Parathyroid adenoma (tissue), 2 donors: ENCODE results near the gene STOX2.

ENCODE experiments used
- H2AFZ ChIP-seq: fragments of 300-600 bp; sonication (generic); one replicate; pipeline ENCODE4 v1.7.0; 2017; ENCODE audit warnings: antibody characterized with exemption, mild to moderate bottlenecking
- H3K27ac ChIP-seq: fragments of 300-600 bp; sonication (generic); one replicate; pipeline ENCODE4 v1.7.0; 2017
- H3K27me3 ChIP-seq: fragments of 300-600 bp; sonication (generic); one replicate; pipeline ENCODE4 v1.7.0; 2017; ENCODE audit warnings: low read length; ENCODE audit not compliant: control insufficient read depth, insufficient read depth
- H3K36me3 ChIP-seq: fragments of 300-600 bp; sonication (generic); one replicate; pipeline ENCODE4 v1.7.0; 2017; ENCODE audit warnings: low read length; ENCODE audit not compliant: control insufficient read depth, insufficient read depth
- H3K4me1 ChIP-seq: fragments of 300-600 bp; sonication (generic); one replicate; pipeline ENCODE4 v1.7.0; 2017; ENCODE audit warnings: control low read depth
- H3K4me2 ChIP-seq: fragments of 300-600 bp; sonication (generic); one replicate; pipeline ENCODE4 v1.7.0; 2017; ENCODE audit warnings: low read length
- H3K4me3 ChIP-seq: fragments of 300-600 bp; sonication (generic); one replicate; pipeline ENCODE4 v1.7.0; 2017; ENCODE audit warnings: low read depth, low read length
- H3K79me2 ChIP-seq: fragments of 300-600 bp; sonication (generic); one replicate; pipeline ENCODE4 v1.7.0; 2017; ENCODE audit warnings: control low read depth
- H3K9ac ChIP-seq: fragments of 300-600 bp; sonication (generic); one replicate; pipeline ENCODE4 v1.7.0; 2017; ENCODE audit warnings: mild to moderate bottlenecking
- H3K9me3 ChIP-seq: fragments of 300-600 bp; sonication (generic); one replicate; pipeline ENCODE4 v1.7.0; 2017; ENCODE audit warnings: low read length; ENCODE audit not compliant: control insufficient read depth
- TF ChIP-seq, protein P1 (sequence below): fragments of 300-600 bp; sonication (generic); IDR thresholded peaks from one replicate; pipeline ENCODE4 v1.7.0; 2017; ENCODE audit warnings: antibody characterized with exemption, mild to moderate bottlenecking
- donor health status: primary hyperparathyroidism.

The STOX2 gene

GRCh38 chr4:183907871-183908683 is 3.0 kb downstream of the STOX2 start:
- TF ChIP-seq, protein P1, sequence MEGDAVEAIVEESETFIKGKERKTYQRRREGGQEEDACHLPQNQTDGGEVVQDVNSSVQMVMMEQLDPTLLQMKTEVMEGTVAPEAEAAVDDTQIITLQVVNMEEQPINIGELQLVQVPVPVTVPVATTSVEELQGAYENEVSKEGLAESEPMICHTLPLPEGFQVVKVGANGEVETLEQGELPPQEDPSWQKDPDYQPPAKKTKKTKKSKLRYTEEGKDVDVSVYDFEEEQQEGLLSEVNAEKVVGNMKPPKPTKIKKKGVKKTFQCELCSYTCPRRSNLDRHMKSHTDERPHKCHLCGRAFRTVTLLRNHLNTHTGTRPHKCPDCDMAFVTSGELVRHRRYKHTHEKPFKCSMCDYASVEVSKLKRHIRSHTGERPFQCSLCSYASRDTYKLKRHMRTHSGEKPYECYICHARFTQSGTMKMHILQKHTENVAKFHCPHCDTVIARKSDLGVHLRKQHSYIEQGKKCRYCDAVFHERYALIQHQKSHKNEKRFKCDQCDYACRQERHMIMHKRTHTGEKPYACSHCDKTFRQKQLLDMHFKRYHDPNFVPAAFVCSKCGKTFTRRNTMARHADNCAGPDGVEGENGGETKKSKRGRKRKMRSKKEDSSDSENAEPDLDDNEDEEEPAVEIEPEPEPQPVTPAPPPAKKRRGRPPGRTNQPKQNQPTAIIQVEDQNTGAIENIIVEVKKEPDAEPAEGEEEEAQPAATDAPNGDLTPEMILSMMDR = no peak
- Histone ChIP-seq H3K27me3 (no peaks in the 10 kb centered on the region), H3K4me3 (no peak overlapping the region), H3K4me1 (no peaks in the 10 kb centered on the region), H2AFZ (no peak overlapping the region), H3K4me2 (no peak overlapping the region), H3K9ac (no peak overlapping the region), H3K79me2 (peaks cover 6% of the 10 kb centered on the region), H3K27ac (no peak overlapping the region), H3K9me3 (no peaks in the 10 kb centered on the region), H3K36me3 (no peaks in the 10 kb centered on the region)

GRCh38 chr4:183909187-183909586 is 4.1 kb downstream of the STOX2 start:
- no peak overlapping the region for H3K9ac ChIP-seq
- H3K27me3 ChIP-seq = no peaks in the 10 kb centered on the region
- no peaks in the 10 kb centered on the region for H3K4me1 ChIP-seq
- no peak overlapping the region for H3K4me3 ChIP-seq
- no peak overlapping the region for H2AFZ ChIP-seq
- no peak overlapping the region for H3K27ac ChIP-seq
- H3K79me2 ChIP-seq = peaks cover 8% of the 10 kb centered on the region
- H3K9me3 ChIP-seq = no peaks in the 10 kb centered on the region
- no peak overlapping the region for H3K4me2 ChIP-seq
- TF ChIP-seq, protein P1 = no peak
- no peaks in the 10 kb centered on the region for H3K36me3 ChIP-seq

DNA sequence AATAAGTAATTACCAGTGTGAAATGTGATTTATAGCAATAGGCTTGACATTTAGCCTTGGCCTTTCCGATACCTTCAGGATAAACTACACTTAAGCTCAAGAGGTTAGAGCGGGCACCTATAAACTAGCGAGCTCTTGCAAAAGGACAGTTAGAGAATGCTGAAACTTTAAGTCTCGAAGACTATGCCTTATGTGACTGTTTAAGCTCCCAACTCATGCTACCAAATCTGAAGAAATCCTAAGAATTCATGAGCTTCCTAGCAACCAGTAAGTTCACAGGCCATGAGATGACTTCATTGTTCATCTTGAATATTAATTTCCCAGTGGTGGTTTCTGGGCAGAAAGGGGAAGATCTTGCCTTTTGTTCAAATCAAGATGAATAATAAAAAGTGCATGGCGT is 4.7 kb downstream of the STOX2 start:
- no peak overlapping the region for H3K4me3 ChIP-seq
- H3K27me3 ChIP-seq = no peaks in the 10 kb centered on the region
- TF ChIP-seq, protein P1 = no peak
- H3K27ac ChIP-seq = no peak overlapping the region
- H3K79me2 ChIP-seq = peaks cover 8% of the 10 kb centered on the region
- H2AFZ ChIP-seq = no peak overlapping the region
- H3K9ac ChIP-seq = no peak overlapping the region
- no peaks in the 10 kb centered on the region for H3K36me3 ChIP-seq
- no peak overlapping the region for H3K4me2 ChIP-seq
- no peaks in the 10 kb centered on the region for H3K4me1 ChIP-seq
- H3K9me3 ChIP-seq = no peaks in the 10 kb centered on the region

DNA sequence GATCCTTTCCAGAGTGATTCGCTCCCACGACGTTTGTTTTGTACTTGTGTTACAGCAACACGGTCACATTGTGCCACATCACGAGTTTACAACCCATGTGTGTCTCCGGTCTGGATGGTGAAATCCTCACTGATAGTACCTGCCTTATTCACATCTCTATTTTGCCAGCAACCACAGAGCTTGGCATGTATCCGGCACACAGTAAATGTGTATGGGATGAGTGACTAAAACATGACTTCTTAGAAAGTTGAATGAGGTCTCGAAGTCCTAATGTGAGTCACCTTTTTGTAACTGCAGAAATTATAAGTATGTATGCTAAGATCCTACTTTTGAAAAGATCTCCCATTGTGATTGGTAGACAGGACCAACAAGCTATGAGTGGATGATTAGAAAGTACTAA is 7.5 kb downstream of the STOX2 start:
- Histone ChIP-seq H3K4me3 (no peak overlapping the region), H3K36me3 (no peaks in the 10 kb centered on the region), H3K4me1 (no peaks in the 10 kb centered on the region), H3K9me3 (no peaks in the 10 kb centered on the region), H3K79me2 (peaks cover 11% of the 10 kb centered on the region), H3K4me2 (no peak overlapping the region), H3K27ac (no peak overlapping the region), H3K9ac (no peak overlapping the region), H3K27me3 (no peaks in the 10 kb centered on the region), H2AFZ (no peak overlapping the region)
- TF ChIP-seq, protein P1 = no peak

DNA sequence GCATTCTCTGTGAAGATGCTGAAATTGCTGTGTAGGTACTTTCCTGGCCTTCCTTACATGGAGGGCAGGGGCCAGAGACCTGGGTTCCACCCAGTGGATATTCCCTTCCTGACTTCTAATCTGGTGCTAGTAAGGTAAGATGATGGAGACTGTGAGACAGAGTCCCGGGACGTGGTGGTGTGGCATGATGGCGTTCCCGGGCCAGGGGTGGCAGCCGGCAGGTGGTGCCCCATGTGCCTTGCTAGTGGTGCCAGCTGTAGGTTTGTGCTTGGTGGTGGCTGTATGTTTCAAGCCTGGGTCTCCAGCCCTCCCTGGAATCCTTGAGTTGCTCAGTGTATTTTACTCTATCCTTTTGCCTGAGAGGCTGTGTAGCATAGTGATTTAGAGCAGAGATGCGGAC is 10.9 kb downstream of the STOX2 start:
- Histone ChIP-seq H3K36me3 (no peaks in the 10 kb centered on the region), H3K27me3 (no peaks in the 10 kb centered on the region), H3K4me3 (no peak overlapping the region), H3K4me2 (no peak overlapping the region), H3K4me1 (no peaks in the 10 kb centered on the region), H3K9me3 (no peaks in the 10 kb centered on the region), H3K27ac (no peak overlapping the region), H3K9ac (no peak overlapping the region), H3K79me2 (peaks cover 11% of the 10 kb centered on the region), H2AFZ (no peak overlapping the region)
- TF ChIP-seq, protein P1 = no peak
